Activated CD8-positive, alpha-beta memory T cell treated with anti-CD3 and anti-CD28 coated beads, Interleukin-2, amount 50 U/mL, for 1 hour (primary cell): ENCODE measurements around the gene STYXL1.

Experiments
- DNase-seq: peaks from one replicate; pipeline ENCODE4 v3.0.0-alpha.2; 2020; ENCODE audit errors: extremely low read depth

The STYXL1 gene

DNA sequence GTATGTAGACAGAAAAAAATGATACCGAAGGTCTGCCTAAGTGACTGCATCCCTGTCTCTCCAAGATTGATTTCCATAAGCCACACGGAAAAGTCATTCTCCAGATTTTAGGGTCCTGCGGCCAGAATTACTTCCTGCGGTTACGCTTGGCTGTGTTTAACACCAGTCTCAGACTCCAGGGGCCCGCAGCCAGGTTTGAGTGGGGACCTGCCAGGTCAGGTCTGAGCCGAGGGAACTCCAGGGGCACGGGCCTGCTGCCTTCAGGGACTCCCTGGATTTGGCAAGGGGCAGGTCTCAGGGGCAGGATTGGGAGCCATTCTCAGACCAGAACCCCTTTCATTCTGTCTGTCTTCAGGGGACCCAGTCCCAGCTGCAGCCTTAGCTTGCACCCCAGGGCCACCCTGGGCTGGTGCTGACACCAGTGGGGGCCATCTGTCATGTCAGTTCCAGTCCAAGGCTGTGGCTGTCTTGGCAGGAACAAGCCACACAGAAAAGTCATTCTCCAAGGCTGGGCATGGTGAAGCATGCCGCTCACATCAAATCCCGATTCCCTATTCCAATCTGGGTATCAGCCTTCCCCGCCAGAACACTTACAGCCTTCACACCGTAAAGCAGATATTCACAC is 92.4 kb downstream of the STYXL1 start:
- no peak for DNase-seq

DNA sequence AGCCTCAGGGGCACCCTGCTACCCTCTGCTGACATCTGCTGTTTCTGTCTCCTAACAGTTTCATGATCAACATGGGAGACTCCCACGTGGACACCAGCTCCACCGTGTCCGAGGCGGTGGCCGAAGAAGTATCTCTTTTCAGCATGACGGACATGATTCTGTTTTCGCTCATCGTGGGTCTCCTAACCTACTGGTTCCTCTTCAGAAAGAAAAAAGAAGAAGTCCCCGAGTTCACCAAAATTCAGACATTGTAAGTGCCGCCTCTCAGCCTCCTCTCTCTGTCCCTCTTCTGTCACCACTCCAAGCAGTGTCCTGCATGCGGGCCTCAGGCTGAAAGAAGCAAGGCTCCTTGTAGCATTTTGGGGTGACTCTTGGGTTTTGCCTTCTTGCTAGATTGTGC is 93.9 kb downstream of the STYXL1 start:
- DNase-seq, result no peak

DNA sequence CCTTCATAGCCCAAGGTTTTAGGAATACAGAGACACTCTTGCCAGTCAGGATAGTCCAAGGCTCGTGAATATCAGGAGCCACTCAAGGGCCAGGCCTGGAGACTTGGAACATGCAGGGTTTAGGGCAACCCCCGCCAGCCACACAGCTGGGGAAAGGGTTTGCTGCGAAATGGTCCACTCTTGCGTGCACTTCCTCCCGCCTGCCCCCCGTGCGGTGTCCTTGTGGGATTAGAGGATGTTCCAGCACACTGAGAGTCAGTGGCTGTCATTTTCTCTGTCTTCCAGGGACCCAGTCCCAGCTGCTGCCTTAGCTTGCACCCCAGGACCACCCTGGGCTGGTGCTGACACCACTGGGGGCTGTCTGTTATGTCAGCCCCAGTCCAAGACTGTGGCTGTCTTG is 94.4 kb downstream of the STYXL1 start:
- DNase-seq, result no peak

DNA sequence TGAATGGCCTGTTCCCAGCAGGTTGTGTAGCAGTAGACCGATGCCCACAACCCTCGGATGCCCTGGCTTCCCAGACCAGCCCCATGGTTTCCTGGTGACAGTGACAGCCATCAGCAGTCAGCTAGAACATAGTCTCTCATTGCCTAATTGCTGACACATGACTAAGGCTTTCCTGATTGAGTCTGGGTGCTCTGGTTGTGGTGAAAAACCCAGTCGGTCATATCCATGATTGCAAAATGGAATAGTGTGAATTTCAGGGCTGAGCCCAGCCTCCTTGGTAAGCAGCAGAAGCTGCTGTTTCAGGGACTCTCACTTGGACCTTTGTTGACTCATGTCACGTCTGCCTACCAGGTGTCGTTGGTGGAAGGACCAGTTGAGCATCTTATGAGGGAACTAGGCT is 96.3 kb downstream of the STYXL1 start:
- DNase-seq, result no peak

DNA sequence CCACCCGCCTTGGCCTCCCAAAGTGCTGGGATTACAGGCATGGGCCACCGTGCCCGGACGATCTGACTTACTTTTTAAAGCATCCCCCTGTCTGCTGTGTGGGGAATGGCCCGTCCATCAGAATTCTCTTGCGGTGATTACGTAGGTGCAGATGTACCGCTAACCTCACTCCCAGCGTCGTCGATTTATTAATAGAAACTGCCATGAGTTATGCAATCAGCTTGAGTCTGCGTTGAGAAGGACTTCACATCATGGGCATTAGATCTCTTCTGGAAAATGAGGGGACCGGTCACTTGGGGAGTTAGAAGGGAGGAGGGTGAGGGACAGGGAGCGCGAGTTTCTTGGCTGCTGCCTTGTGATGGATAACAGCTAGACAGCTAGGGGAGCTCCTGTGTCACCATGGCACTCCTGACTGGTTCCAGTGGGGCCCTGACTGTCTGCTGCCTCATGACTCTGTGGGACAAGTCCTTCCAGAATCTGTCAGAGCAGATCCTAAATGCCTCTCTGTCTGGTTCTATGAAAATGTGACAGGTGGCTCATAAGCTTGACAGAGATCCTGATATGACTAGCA is 97.6 kb downstream of the STYXL1 start:
- no peak for DNase-seq

DNA sequence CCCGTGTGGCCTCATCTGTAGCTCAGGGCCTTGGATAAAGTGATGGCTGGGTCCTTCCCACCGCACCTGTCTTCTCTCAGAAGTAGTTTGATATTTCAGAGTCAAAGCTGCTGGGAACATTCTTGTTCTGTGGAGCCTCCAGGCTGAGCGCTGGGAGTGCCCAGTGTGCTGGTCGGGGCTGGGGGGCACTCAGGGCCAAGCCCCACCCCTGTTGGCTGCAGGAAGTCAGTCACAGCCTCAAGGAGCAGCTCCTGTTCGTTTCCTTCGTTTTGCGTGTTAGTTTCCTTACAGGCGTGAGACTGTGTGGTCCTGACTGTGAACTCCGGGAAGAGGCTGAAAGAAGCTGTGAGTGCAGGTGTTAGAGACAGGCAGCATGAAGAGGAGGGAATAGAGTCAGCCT is 99.6 kb downstream of the STYXL1 start:
- DNase-seq, result no peak
